ENCODE results near the gene IZUMO2. TPM values are rescaled to one million over a fixed set of nuclear protein-coding genes. Genes with fewer than 3 reads are reported as not detected.

The IZUMO2 gene
- total and polyA plus RNA-seq, 2 donors (not counting 1 experiment from before 2014, with no cell fraction given) = not detected

- H4K20me1 ChIP-seq (ENCODE audit: control insufficient read depth, insufficient read depth, low read length, poor library complexity, severe bottlenecking) = no peaks in the 10 kb centered on the region
- intact Hi-C loops (cut with micrococcal nuclease) = no loop called here
- ATAC-seq (ENCODE audit: low read depth) (no peak), DNase-seq (no peak)
- TF ChIP-seq, protein P1, sequence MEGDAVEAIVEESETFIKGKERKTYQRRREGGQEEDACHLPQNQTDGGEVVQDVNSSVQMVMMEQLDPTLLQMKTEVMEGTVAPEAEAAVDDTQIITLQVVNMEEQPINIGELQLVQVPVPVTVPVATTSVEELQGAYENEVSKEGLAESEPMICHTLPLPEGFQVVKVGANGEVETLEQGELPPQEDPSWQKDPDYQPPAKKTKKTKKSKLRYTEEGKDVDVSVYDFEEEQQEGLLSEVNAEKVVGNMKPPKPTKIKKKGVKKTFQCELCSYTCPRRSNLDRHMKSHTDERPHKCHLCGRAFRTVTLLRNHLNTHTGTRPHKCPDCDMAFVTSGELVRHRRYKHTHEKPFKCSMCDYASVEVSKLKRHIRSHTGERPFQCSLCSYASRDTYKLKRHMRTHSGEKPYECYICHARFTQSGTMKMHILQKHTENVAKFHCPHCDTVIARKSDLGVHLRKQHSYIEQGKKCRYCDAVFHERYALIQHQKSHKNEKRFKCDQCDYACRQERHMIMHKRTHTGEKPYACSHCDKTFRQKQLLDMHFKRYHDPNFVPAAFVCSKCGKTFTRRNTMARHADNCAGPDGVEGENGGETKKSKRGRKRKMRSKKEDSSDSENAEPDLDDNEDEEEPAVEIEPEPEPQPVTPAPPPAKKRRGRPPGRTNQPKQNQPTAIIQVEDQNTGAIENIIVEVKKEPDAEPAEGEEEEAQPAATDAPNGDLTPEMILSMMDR (IDR thresholded peaks at IDR 0.05) = no peak
- no peak overlapping the region for H3K27ac Mint-ChIP-seq
- peaks cover 0 to 17% (median 10%) of the 10 kb centered on the region in 4 experiments for H3K27me3 ChIP-seq (replicated peaks in 1 of 4; ENCODE audit: control extremely low read depth in 1 of 4, control insufficient read depth in 3 of 4, insufficient read depth in 4 of 4, low read length in 3 of 4)
- no peaks in the 10 kb centered on the region for H3K79me2 ChIP-seq (ENCODE audit: control insufficient read depth, insufficient read depth, low read length)
- H3K4me1 ChIP-seq (ENCODE audit: control insufficient read depth in 2 of 2, insufficient read depth in 2 of 2, low read length in 2 of 2) = peaks cover 5 to 9% of the 10 kb centered on the region in 2 donors
- no peak overlapping the region for H2AFZ ChIP-seq (ENCODE audit: insufficient read depth, low read depth, low read length, poor library complexity, severe bottlenecking)
- H3K9ac ChIP-seq (ENCODE audit: low read length) = no peak overlapping the region
- no peak overlapping the region for H3K4me3 ChIP-seq (ENCODE audit: control extremely low read depth in 1 of 5, extremely low read depth in 1 of 5, insufficient read depth in 1 of 5, low read depth in 2 of 5, low read length in 4 of 5)
- no peak overlapping the region for H3K4me2 ChIP-seq (replicated peaks; ENCODE audit: low read depth, low read length, poor library complexity, severe bottlenecking)
- peaks cover 6% of the 10 kb centered on the region for H3K9me3 Mint-ChIP-seq (ENCODE audit: insufficient read depth)
- H3K36me3 ChIP-seq (replicated peaks in 1 of 2; ENCODE audit: control extremely low read depth in 1 of 2, control insufficient read depth in 1 of 2, extremely low read depth in 1 of 2, insufficient read depth in 2 of 2, low read length in 1 of 2) = no peaks in the 10 kb centered on the region
- peaks cover 5 to 22% (median 7%) of the 10 kb centered on the region in 3 donors for H3K9me3 ChIP-seq (ENCODE audit: control extremely low read depth in 1 of 3, control insufficient read depth in 2 of 3, insufficient read depth in 1 of 3, low read length in 2 of 3)
- H3K4me3 Mint-ChIP-seq = no peak overlapping the region
- no peak overlapping the region for H3K27ac ChIP-seq (ENCODE audit: low read length in 2 of 2)
- peaks cover 41% of the 10 kb centered on the region for H3K27me3 Mint-ChIP-seq
- CTCF ChIA-PET = no interaction called here
- peaks cover 4% of the 10 kb centered on the region for H3K4me1 Mint-ChIP-seq
- 66% methylated on average over 2 of the region's 4 CpGs for WGBS (ENCODE audit: insufficient coverage)
- POLR2A ChIA-PET = no interaction called here
These were observed 10.5 kb downstream of the IZUMO2 start for GRCh38 chr19:50152578-50152977.

GRCh38 chr19:50148528-50148927 lies 14.6 kb downstream of the IZUMO2 start:
- no peaks in the 10 kb centered on the region for H3K36me3 ChIP-seq (replicated peaks in 1 of 2; ENCODE audit: control extremely low read depth in 1 of 2, control insufficient read depth in 1 of 2, extremely low read depth in 1 of 2, insufficient read depth in 2 of 2, low read length in 1 of 2)
- no peak for TF ChIP-seq EZH2 (IDR thresholded peaks at IDR 0.05; ENCODE audit: borderline replicate concordance, insufficient read depth, low read depth, low read length, poor library complexity, severe bottlenecking)
- TF ChIP-seq, protein P1 (IDR thresholded peaks at IDR 0.05) = no peak
- Mint-ChIP-seq H3K4me1 (peaks cover 7% of the 10 kb centered on the region), H3K4me3 (peak overlapping the region; percentile 78), H3K27ac (no peak overlapping the region), H3K9me3 (ENCODE audit: insufficient read depth) (peaks cover 4% of the 10 kb centered on the region), H3K27me3 (peaks cover 41% of the 10 kb centered on the region)
- H3K4me3 ChIP-seq (ENCODE audit: control extremely low read depth in 1 of 5, extremely low read depth in 1 of 5, insufficient read depth in 1 of 5, low read depth in 2 of 5, low read length in 4 of 5) = peak overlapping the region in 2 of 5 experiments; percentile 66 to 76
- H3K9ac ChIP-seq (ENCODE audit: low read length) = peak overlapping the region; percentile 71
- peaks cover 11 to 13% of the 10 kb centered on the region in 2 donors for H3K4me1 ChIP-seq (ENCODE audit: control insufficient read depth in 2 of 2, insufficient read depth in 2 of 2, low read length in 2 of 2)
- H3K27ac ChIP-seq (ENCODE audit: low read length in 2 of 2) = no peak overlapping the region
- no peak overlapping the region for H2AFZ ChIP-seq (ENCODE audit: insufficient read depth, low read depth, low read length, poor library complexity, severe bottlenecking)
- H3K4me2 ChIP-seq (replicated peaks; ENCODE audit: low read depth, low read length, poor library complexity, severe bottlenecking) = peak overlapping the region; percentile 90
- H3K27me3 ChIP-seq (replicated peaks in 1 of 4; ENCODE audit: control extremely low read depth in 1 of 4, control insufficient read depth in 3 of 4, insufficient read depth in 4 of 4, low read length in 3 of 4) = peaks cover 0 to 33% (median 13%) of the 10 kb centered on the region in 4 experiments
- H4K20me1 ChIP-seq (ENCODE audit: control insufficient read depth, insufficient read depth, low read length, poor library complexity, severe bottlenecking) = no peaks in the 10 kb centered on the region
- POLR2A ChIA-PET = interaction anchor here (0.6 kb wide), 1 partner anchor 219 kb away, joined by 5 read pairs; no protein-coding TSS in a partner anchor
- H3K9me3 ChIP-seq (ENCODE audit: control extremely low read depth in 1 of 3, control insufficient read depth in 2 of 3, insufficient read depth in 1 of 3, low read length in 2 of 3) = peaks cover 5 to 18% (median 7%) of the 10 kb centered on the region in 3 donors
- CTCF ChIA-PET = interaction anchor here (0.8 to 0.9 kb wide), 2 partner anchors 209 to 521 kb away, joined by 3 to 4 read pairs; no protein-coding TSS in a partner anchor
- no peaks in the 10 kb centered on the region for H3K79me2 ChIP-seq (ENCODE audit: control insufficient read depth, insufficient read depth, low read length)
- ATAC-seq (ENCODE audit: low read depth) = no peak
- DNase-seq = no peak
- intact Hi-C loops (cut with micrococcal nuclease) = no loop called here
